Stomach (tissue), 4 donors: ENCODE data around the gene KLF16.

Experiments used
- POLR2A ChIP-seq, 4 donors: fragments of 450-650 bp; IDR thresholded peaks; one replicate each; pipeline ENCODE4 v1.6.1; 2016; ENCODE audit warnings: antibody characterized with exemption in 4 of 4, control low read depth in 2 of 4, mild to moderate bottlenecking in 1 of 4, moderate library complexity in 1 of 4
- TF ChIP-seq, protein P1 (sequence below), 7 experiments: fragments of 450-650 bp in 4 of 7; fragments of 200-600 bp in 3 of 7; sonication (generic) in 3 of 7; IDR thresholded peaks; one replicate each; pipeline ENCODE4 v1.5.1; 2016 to 2019; ENCODE audit warnings: antibody characterized with exemption in 7 of 7, control low read depth in 2 of 7, mild to moderate bottlenecking in 1 of 7

DNA sequence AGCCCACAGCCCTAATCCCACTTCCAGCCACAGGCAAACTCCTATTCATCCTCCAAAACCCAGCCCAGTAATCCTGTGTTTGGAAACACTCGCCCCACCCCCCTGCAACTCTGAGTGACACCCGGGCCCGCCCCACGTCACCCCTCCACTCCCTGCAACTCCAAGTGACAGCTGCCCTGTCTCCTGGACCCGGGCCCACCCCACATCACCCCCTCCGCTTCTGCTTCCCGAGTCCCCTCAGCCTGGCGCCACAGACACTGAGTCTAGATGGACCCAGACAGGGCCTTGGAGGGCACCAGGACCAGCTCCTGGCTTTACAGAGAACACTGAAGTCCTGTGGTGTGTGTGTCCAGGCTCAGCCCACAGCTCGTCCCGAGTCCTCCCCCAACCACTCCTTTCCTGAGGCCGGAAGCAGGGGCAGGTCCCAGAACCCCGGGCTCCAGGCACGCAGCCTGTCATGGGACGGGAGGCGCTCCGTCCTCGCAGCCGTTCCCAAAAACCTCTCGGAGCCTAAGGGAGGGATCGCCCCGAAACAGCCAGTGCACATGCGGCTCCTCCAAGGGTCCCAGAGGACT, 22.8 kb downstream of the KLF16 start:
- TF ChIP-seq, protein P1, sequence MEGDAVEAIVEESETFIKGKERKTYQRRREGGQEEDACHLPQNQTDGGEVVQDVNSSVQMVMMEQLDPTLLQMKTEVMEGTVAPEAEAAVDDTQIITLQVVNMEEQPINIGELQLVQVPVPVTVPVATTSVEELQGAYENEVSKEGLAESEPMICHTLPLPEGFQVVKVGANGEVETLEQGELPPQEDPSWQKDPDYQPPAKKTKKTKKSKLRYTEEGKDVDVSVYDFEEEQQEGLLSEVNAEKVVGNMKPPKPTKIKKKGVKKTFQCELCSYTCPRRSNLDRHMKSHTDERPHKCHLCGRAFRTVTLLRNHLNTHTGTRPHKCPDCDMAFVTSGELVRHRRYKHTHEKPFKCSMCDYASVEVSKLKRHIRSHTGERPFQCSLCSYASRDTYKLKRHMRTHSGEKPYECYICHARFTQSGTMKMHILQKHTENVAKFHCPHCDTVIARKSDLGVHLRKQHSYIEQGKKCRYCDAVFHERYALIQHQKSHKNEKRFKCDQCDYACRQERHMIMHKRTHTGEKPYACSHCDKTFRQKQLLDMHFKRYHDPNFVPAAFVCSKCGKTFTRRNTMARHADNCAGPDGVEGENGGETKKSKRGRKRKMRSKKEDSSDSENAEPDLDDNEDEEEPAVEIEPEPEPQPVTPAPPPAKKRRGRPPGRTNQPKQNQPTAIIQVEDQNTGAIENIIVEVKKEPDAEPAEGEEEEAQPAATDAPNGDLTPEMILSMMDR (IDR thresholded peaks at IDR 0.05) = no peak
- no peak for TF ChIP-seq POLR2A (IDR thresholded peaks at IDR 0.05)
